ELF-1 (cell line): Measurements from ENCODE around the gene ZNF19.
"Not testable (repeated sequence)": the region's sequence is repeated elsewhere in the genome, so short reads cannot be mapped to it uniquely, and the experiment has no call there.

Source experiments
- DNase-seq: peaks from one replicate; pipeline ENCODE4 v3.0.0-alpha.2; 2016; ENCODE audit warnings: low read depth, low spot score

The ZNF19 gene

DNA sequence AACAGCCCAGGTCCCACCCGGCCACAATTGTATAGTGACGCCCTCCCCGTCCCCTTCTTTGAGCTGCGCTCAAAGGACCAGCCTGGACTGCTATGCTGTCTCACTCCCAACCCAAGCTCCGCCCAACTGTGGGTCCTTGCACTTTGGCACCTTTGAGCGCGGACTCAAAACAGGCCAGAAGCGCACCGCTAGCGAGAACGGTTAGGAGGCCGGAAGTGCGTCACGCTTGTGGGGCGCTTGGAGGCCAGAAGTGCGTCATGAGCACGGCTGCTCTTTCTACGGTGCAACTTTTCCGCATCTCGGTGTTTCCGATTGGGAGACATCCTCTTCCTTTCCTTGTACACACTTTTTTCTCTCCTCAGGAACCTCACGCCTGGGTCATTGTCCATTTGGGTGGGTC is at the start of gene ZNF19:
ZNF19 (minus strand) TSS at position 203 of the 400 bp plus-strand sequence. CDS start 7,210 bp downstream, outside the sequence.
- DNase-seq = no peak

DNA sequence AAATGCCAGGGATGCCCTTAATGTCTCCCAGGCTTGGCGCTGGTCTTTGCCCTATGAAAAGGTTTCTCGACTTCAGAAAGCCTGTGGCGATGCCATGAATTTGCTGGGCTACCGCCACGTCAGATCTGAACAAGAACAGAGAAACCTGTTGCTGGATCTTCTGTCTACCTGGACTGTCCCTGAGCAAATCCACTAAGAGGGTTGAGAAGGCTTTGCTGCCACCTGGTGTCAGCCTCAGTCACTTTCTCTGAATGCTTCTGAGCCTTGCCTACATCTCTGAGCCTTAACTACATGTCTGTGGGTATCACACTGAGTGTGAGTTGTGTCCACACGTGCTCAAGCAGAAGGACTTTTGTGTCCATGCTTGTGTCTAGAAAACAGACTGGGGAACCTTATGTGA is 48.5 kb upstream of the ZNF19 start:
- peak; percentile 77 for DNase-seq

DNA sequence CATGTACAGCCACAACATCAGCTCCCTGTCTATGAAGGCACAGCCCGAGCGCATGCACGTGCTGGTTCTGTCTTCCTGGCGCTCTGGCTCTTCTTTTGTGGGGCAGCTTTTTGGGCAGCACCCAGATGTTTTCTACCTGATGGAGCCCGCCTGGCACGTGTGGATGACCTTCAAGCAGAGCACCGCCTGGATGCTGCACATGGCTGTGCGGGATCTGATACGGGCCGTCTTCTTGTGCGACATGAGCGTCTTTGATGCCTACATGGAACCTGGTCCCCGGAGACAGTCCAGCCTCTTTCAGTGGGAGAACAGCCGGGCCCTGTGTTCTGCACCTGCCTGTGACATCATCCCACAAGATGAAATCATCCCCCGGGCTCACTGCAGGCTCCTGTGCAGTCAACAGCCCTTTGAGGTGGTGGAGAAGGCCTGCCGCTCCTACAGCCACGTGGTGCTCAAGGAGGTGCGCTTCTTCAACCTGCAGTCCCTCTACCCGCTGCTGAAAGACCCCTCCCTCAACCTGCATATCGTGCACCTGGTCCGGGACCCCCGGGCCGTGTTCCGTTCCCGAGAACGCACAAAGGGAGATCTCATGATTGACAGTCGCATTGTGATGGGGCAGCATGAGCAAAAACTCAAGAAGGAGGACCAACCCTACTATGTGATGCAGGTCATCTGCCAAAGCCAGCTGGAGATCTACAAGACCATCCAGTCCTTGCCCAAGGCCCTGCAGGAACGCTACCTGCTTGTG is 47.8 kb upstream of the ZNF19 start:
- no peak for DNase-seq

DNA sequence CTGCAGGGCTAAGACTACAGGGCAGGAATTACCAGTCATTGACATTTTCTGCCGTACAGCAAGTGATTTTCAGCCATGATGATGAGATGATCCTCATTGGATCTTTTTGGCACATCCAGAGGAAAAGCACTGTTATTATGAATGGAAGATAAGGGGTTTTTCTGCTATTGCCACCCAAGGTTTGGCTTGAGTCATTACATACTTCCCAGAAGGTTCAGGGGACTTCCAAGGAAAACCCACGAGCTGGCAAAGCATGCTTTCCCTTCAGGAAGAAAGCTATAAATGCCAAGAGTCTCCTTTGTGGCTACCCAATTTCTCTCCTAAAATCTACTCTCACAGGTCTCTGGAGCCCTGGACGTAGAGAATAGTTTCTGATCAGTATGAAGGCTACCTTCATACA is 43.2 kb upstream of the ZNF19 start:
- no peak for DNase-seq

DNA sequence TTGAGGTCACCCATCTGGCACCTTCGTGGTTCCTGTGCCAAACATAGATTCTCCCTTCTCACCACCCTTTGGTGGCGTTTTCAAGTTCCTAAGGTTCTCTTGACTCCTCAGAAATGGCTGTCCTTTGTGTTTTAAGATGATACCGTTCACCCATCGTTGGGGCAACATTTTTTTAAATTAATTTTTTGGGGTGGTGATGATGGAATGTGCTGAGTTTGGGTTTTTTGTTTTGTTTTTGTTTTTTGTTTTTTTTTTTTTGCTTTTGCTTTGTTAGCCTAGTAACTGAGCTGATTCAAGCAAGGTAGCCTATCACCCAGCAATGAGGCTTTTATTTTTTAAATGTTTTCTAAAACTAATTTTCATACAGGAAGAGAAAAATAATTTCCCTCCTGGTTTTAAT is 39.7 kb upstream of the ZNF19 start:
- no peak for DNase-seq

DNA sequence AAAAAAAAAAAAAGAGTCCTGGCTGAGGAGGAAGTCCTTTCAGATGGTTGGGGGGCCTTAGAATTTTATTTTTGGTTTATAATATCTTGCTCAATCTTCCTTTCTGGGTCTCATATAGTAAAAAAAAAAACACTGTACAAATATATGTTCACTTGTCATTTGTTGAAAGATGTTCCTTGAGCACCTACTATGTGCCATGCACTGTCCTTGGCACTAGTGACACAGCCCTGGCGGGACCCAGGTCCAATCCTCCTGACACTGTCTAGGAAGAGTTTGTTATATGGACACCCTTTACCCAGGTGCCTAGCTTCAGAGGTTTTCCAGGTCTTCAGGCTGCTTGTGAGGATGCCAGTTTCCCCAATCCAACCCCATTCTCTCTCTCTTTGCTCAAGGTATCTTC is 39.1 kb upstream of the ZNF19 start:
- no peak for DNase-seq

DNA sequence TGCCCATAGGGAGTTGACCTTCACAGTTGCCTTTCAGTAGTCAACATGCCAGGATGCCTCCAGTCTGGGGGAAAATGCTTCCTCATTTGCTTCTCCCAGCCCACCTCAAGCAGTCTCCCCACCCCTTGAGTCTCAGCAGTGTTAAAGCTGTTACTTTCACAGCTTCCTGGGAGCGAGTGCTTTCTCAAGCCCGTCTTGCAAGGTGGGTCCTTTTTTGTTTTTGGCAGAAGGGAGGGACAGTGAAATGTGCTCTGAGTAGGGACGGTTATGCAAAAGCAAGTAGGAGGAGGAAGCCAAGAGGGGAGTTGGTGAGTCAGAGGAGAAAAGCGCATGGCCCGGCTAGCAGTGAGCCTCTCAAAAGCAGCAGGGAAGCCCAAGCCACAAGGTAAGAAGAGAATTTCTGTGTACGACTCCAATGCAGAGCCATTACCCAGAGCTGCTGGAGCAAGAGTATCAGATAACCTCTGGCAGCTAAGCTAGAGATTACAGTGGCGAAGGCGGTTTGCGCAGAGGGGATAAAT is 37.0 kb upstream of the ZNF19 start, which contains the start of gene CHST4:
CHST4 (plus strand) TSS at position 316 of the 521 bp plus-strand sequence. CDS start 10,252 bp downstream, outside the sequence.
- peak; percentile 94 for DNase-seq

DNA sequence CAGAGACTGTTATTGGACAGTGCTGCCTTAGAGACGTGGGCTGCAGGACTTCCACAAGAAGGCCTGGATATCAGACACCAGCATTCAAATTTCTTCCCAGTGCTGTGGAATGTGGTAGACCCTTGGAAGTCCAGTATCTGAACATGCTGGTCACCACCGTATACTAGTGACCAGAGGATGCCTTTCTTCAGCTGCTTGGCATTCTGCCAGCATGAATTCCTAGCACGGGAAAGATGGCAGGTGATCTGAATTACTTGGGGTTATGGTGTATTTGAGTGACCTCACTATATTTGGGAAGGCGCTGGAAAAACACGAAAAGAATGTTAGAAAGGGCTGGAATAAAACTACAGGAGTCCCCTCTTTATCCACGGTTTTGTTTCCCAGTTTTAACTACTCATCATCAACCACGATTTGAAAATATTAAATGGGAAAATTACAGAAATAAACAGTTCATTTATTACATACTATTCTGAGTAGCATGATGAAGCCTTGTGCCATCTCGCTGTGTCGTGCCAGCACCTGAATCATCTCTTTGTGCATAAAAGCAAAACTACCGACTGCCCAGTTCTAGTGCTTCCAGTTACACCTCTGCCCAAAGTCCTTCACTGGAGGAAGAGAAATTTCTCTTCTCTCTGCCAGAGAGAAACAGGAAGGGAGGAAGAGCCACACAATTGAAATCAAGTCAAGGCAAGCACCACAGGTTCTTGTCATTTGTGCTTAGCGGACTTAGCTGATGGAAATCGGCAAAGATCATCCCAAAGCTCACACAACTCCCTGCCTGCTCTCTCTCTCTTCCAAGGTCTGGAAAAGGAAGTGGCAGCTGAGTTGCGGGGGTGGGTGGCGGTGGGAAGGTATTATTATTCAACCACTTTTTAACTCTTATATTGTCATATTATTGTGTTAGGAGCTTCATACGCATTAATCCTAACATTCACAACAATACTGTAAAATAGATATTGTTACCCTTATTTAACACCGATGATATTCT is 35.7 kb upstream of the ZNF19 start:
- DNase-seq = no peak

DNA sequence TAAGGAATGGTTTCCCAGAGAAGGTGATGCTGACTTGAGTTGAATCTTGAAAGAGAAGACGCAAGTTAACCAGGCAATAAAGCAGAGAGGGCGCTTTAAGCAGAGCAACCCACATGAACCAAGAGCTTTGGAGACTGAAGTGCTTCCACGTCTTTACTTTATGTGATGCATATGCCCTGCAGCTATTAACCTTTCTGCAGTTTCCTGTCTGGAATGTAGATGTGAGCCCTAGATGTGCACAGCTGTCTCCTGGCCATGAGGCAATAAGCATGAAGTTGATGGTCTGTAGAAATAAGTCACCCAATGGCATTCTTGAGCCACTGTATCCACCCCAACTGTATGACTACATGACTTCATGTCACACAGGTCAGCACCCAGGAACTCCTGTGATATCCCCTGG is 31.4 kb upstream of the ZNF19 start:
- DNase-seq = no peak

DNA sequence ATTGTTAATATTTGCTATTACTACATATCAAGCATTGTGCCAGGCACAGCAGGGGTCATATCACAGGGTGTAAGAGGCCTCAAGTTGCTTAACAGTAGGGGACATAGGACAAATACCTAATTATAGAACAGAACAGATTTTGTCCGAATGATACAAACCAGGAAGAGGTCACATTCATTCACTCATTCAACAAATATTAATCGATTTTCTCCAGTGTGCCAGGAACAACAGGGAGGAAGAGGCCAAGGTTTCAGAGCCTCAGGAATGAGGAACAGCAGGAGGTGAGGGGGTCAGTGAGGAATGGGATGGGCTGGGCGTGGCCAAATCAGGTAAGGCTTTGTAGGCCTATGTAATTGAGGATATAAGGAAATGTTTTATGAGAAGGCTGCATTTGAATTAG is 25.9 kb upstream of the ZNF19 start:
- DNase-seq = no peak

DNA sequence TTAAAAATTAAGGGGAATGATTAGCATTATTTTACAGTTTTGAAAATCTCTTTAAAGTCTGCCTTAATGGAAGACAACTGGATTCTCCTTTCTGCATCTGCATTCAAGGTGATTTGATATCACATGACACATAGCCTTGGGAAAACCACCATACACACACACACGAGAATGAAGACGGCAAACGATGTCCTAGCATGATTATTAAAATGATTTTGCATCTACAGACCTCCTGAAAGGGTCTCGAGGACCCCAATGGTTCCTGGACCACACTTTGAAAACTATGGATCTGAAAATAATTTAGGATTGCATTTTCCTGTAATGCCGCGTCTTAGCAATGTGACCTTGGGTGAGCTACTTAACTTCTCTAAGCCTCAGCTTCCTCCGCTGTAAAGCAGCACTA is 25.4 kb upstream of the ZNF19 start:
- DNase-seq = no peak

DNA sequence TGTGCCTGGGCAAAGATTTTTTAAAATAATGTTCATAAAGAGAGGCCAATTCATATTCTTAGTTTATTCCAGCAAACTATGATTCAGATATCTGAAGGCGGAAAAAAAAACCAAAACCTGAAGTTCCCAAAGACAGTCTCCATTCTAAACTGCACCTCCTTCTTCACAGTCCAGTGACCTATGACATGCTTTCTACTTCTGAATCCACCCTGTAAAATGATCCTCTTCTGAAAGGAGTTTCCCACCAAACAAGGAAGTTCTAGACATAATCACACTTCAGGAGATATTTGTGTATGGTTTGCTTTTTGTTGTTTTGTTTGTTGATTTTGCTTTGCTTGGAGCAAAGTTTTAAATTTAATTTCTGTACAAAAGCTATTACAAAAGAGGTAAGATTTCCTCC is 24.2 kb upstream of the ZNF19 start:
- no peak for DNase-seq

DNA sequence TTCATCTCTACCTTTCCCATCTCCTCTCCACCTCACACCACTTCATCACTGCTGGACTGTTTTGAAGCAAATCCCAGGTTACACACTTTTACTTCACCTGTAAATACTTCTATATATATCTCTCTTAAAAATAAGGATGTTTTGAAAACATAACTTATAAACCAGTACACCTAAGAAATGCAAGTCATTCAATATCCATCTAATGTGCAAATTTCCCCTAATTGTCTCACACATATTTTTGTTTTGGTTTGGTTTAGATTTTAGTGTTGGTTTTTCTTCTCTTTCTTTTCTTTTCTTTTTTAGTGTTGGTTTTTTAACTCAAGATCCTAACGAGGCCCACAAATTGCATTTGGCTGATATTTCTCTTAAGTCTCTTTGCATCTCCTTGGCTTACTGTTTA is 17.9 kb upstream of the ZNF19 start:
- DNase-seq = no peak

DNA sequence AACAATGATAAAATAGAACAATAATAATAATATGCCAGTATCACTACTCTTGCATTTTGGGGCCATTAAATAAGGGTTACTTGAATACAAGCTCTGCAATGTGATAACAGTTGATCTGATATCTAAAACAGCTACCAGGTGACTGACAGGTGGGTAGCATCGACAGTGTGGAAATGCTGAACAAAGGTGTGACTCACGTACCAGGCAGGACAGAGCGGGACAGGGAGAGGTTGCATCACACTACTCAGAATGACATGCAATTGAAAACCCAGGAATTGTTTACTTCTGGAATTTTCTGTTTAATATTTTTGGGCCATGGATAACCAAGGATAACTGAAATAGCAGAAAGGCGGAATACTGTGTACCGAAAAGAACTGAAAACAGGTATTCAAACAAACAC is 15.8 kb upstream of the ZNF19 start:
- DNase-seq = no peak

DNA sequence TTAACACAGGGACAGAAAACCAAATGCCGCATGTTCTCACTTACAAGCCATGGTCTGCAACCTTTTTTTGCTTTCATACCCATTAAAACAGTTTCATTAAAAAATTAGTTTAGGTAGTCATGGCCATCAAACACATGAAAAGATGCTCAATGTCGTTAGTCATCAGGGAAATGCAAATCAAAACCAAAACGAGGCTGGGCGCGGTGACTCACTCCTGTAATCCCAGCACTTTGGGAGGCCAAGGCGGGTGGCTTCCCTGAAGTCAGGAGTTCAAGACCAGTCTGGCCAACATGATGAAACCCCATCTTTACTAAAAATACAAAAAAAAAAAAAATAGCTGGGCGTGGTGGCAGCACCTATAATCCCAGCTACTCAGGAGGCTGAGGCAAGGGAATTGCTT is 14.9 kb upstream of the ZNF19 start:
- not testable (repeated sequence) for DNase-seq

DNA sequence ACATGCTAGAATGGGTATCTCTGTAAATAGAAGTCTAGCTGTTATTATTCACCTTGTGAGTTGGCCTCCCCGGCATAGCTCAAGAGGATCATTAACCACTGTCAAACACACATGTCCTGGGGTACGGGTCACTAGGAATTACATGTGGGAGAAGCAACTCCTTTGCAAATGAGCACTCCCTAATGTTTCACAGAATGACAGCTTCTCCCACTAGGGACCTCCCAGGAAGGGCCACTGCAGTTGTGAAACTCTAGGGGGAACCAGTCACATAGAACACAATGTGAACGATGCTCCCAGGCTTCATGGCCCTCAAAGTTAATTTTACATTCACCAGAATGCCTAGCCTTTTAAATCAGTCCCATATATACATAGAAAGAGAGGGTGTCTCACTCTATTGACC is 12.4 kb upstream of the ZNF19 start:
- no peak for DNase-seq

DNA sequence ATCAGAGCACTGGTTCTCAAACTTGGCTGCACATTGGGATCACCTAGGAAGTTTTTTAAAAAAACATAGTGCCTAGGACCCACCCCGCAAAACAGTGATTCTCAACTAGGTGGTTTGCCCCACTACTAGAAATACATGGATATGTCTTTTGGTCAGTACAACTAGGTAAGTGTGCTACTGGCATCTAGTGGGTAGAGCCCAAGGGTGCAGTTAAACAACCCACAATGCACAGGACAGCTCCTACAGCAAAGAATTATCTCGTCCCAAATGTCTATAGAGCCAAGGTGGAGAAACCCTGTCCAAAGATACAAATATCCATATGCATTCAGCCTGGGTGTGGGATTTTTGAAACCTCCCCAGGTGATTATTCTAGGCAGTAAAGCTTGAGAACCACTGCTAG is 11.8 kb upstream of the ZNF19 start:
- no peak for DNase-seq

DNA sequence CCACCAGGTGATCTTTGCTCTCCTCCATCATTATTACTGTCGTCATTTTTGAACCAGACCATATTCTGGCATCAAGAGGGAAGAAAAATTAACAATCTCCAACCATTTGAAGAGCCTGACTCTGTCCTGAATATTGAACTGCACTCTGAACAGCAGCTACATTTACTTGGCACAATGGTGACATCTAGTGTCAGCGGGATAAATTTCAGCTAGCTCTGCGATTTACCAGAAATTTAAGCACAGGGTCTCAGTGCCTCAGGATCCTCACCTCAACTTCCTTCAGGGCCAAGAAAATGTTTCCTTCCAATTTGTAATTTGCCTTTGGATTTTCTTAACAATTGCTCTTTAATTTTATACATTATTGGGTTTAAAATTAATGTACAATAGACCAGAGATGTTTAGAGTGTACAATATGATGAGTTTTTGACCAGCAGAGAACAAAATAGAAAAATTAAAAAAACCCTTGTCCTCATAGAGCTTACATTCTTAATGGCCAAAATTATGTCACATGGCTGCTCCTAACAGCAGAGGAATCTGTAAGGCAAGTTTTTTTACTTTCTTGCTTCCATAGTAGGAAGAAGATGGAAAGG is 10.7 kb upstream of the ZNF19 start:
- DNase-seq = peak; percentile 42

DNA sequence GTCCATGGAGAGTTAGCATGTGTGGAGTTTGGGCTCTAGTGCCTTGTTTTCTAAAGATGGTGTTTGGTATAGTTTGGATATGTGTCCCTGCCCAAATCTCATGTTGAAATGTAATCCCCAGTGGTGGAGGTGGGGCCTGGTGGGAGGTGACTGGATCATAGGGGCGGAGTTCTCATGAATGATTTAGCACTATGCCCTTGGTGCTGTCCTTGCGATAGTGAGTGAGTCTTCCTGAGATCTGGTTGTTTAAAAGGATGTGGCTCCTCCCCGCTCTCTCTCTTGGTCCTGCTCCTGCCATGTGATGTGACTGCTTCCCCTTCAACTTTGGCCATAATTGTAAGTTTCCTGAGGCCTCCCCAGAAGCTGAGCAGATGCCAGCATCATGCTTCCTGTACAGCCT is 8.9 kb upstream of the ZNF19 start:
- no peak for DNase-seq

DNA sequence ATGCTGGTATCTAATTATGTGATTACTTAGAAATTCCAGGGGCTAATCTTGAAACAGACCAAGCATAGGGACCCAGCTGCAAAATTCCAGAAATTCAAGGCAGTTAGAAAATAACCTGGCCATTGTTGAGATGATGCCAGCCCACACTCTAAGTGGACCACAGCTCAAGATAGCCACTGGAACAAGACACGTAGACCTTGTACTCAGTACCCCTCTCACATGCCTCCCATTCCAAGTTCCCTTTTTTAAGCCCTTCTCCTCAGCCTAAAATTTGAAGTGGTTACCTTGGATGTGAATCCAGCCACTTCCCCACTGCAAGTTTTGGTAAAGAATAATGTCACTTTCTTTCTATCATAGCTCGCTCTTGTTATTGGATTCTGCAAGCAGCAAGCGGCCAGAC is 4.1 kb upstream of the ZNF19 start:
- DNase-seq = no peak

DNA sequence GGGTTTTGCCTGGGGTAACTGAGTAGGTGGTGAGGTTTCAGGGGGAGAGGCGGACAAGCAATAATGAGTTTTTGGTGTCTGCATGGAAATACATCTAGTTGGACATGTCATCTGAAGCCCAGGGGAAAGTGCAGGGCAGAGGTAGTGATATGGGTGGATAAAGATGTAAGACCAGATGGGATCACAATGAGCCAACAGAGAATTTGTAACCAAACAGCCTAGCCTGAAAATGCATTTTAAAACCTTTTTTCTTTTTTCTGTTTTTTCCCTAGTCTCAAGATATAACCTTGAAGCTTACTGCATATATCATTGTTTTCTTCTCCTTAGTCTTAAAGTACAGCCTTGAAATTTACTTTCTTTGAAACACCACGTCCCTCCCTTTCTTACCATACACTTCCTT is 3.7 kb upstream of the ZNF19 start:
- DNase-seq = no peak

DNA sequence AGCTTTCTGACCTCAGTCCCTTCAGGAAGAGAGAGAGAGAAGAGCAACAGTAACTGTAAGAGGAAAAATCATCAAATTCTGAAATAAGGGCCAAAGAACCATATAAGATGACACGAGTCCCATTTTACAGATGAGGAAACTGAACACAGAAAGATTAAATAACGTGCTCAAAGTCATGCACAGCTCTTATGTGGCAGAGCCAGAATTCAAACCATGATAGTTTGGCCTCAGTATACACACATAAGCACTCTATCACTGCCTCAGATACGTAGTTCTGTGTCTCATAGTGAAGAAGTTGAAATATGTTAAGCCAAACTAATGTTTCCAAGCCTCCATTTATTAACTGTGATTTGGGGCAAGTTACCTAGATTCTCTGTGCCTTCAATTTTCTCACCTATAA is 1.9 kb upstream of the ZNF19 start:
- no peak for DNase-seq
